H1 (cell line): ENCODE data around the gene PRAMEF9. TPM values are rescaled to one million over a fixed set of nuclear protein-coding genes. Genes with fewer than 3 reads are reported as not detected.
"Not testable (repeated sequence)": the region's sequence is repeated elsewhere in the genome, so short reads cannot be mapped to it uniquely, and the experiment has no call there.

ENCODE experiments used
- CTCF ChIA-PET: fragments of 300-600 bp; sonication (Branson Sonifier 250); formaldehyde crosslinking; loops from one replicate; lab custom pipeline; 2021; ENCODE audit not compliant: partially characterized antibody; lab: Charles Lee
- POLR2A ChIA-PET: fragments of 300-600 bp; sonication (Branson Sonifier 250); formaldehyde crosslinking; loops from one replicate; lab custom pipeline; 2021; ENCODE audit warnings: inconsistent platforms; ENCODE audit not compliant: partially characterized antibody; lab: Charles Lee
- DNase-seq, 2 experiments: peaks; one replicate each; pipeline versions ENCODE4 v3.0.0 to v3.0.0-alpha.2; 2010 to 2022; ENCODE audit warnings: low spot score in 2 of 2, low read depth in 1 of 2, mixed read lengths in 1 of 2
- FAIRE-seq: peaks from 2 replicates; lab custom pipeline; 2011; peaks lifted over from hg19 to GRCh38; lab: Jason Lieb, UNC
- H2AFZ ChIP-seq: 2 replicates; pipeline ENCODE4 v1.8.1; 2012; ENCODE audit warnings: low read length, inconsistent platforms
- H2AK5ac ChIP-seq: 2 replicates; pipeline ENCODE4 v1.6.1; 2013; ENCODE audit warnings: low read depth, low read length
- H2BK120ac ChIP-seq: replicated peaks from 2 replicates; pipeline ENCODE3; 2013; ENCODE audit warnings: low read depth, low read length, inconsistent platforms
- H2BK12ac ChIP-seq: 2 replicates; pipeline ENCODE4 v1.6.1; 2013; ENCODE audit warnings: low read depth, low read length
- H2BK15ac ChIP-seq: 2 replicates; pipeline ENCODE4 v1.6.1; 2013; ENCODE audit warnings: low read length
- H2BK20ac ChIP-seq: 2 replicates; pipeline ENCODE4 v1.6.1; 2013; ENCODE audit warnings: low read length
- H2BK5ac ChIP-seq: 2 replicates; pipeline ENCODE4 v1.6.1; 2013; ENCODE audit warnings: low read depth, low read length
- H3K14ac ChIP-seq: 2 replicates; pipeline ENCODE4 v1.6.1; 2013; ENCODE audit warnings: inconsistent platforms; ENCODE audit not compliant: insufficient read length
- H3K18ac ChIP-seq: 2 replicates; pipeline ENCODE4 v1.6.1; 2013; ENCODE audit warnings: low read length; ENCODE audit errors: extremely low read depth
- H3K23ac ChIP-seq: 2 replicates; pipeline ENCODE4 v1.6.1; 2013; ENCODE audit warnings: inconsistent platforms; ENCODE audit not compliant: insufficient read length
- H3K23me2 ChIP-seq: 2 replicates; pipeline ENCODE4 v1.6.1; 2013; ENCODE audit warnings: low read depth, low read length
- H3K27ac ChIP-seq: 2 replicates; pipeline ENCODE4 v1.6.1; 2011; ENCODE audit warnings: low read depth, low read length, inconsistent platforms
- H3K27me3 ChIP-seq, 4 experiments: replicated peaks in 1 of 4; 1 replicate in 1 of 4; 2 replicates in 3 of 4; pipeline versions ENCODE4 v1.6.1 to v1.8.1; 2011 to 2013; ENCODE audit warnings: low read length in 3 of 4, mild to moderate bottlenecking in 3 of 4, inconsistent platforms in 2 of 4, mixed read lengths in 2 of 4, moderate library complexity in 1 of 4; ENCODE audit not compliant: control insufficient read depth in 3 of 4, insufficient read depth in 3 of 4; ENCODE audit errors: extremely low read depth in 1 of 4
- H3K36me3 ChIP-seq, 4 experiments: 2 replicates each; pipeline versions ENCODE4 v1.6.1 to v1.8.1; 2011 to 2013; ENCODE audit warnings: mild to moderate bottlenecking in 4 of 4, low read length in 3 of 4, moderate library complexity in 2 of 4, control low read depth in 1 of 4, inconsistent platforms in 1 of 4; ENCODE audit not compliant: insufficient read depth in 4 of 4, control insufficient read depth in 2 of 4
- H3K4ac ChIP-seq: replicated peaks from 2 replicates; pipeline ENCODE3; 2013; ENCODE audit warnings: low read length, low read depth, mixed read lengths, inconsistent platforms; ENCODE audit not compliant: insufficient read length
- H3K4me1 ChIP-seq, 4 experiments: replicated peaks in 1 of 4; 1 replicate in 1 of 4; 2 replicates in 3 of 4; pipeline versions ENCODE4 v1.6.1 to v1.8.1; 2011 to 2013; ENCODE audit warnings: low read length in 3 of 4, inconsistent platforms in 2 of 4, mixed read lengths in 1 of 4; ENCODE audit not compliant: insufficient read depth in 4 of 4, control insufficient read depth in 3 of 4
- H3K4me2 ChIP-seq, 2 experiments: 2 replicates each; pipeline versions ENCODE4 v1.6.1 to v1.8.1; 2011 to 2013; ENCODE audit warnings: low read depth in 2 of 2, low read length in 2 of 2, control low read depth in 1 of 2, inconsistent platforms in 1 of 2, mild to moderate bottlenecking in 1 of 2; ENCODE audit not compliant: insufficient read depth in 1 of 2
- H3K4me3 ChIP-seq, 4 experiments: fragments of 200-600, 300-600 bp in 1 of 4; sonication (generic), shearing (Covaris generic), sonication (Bioruptor Twin) in 1 of 4; 2 replicates each; pipeline versions ENCODE4 v1.5.1 to v1.8.1; 2011 to 2016; ENCODE audit warnings: low read length in 4 of 4, low read depth in 3 of 4, control low read depth in 2 of 4, inconsistent platforms in 2 of 4, mild to moderate bottlenecking in 2 of 4, mixed read lengths in 1 of 4, moderate library complexity in 1 of 4; ENCODE audit not compliant: insufficient read depth in 2 of 4; ENCODE audit errors: extremely low read depth in 1 of 4
- H3K56ac ChIP-seq: replicated peaks from 2 replicates; pipeline ENCODE3; 2013; ENCODE audit warnings: low read depth, mild to moderate bottlenecking, mixed read lengths, low read length, inconsistent platforms; ENCODE audit not compliant: insufficient read length
- H3K79me1 ChIP-seq: 2 replicates; pipeline ENCODE4 v1.6.1; 2013; ENCODE audit warnings: low read depth, low read length, control low read depth
- H3K79me2 ChIP-seq, 2 experiments: 2 replicates each; pipeline versions ENCODE4 v1.6.1 to v1.8.1; 2012 to 2013; ENCODE audit warnings: low read length in 2 of 2, mild to moderate bottlenecking in 2 of 2, inconsistent platforms in 1 of 2; ENCODE audit not compliant: insufficient read depth in 2 of 2, control insufficient read depth in 1 of 2
- H3K9ac ChIP-seq, 4 experiments: replicated peaks in 1 of 4; 1 replicate in 1 of 4; 2 replicates in 3 of 4; pipeline versions ENCODE4 v1.6.1 to v1.8.1; 2011 to 2013; ENCODE audit warnings: low read depth in 3 of 4, low read length in 3 of 4, control low read depth in 2 of 4, mild to moderate bottlenecking in 2 of 4, moderate library complexity in 2 of 4, inconsistent platforms in 1 of 4; ENCODE audit errors: extremely low read depth in 1 of 4
- H3K9me3 ChIP-seq, 2 experiments: 2 replicates each; pipeline versions ENCODE4 v1.6.1 to v1.8.1; 2012 to 2013; ENCODE audit warnings: mild to moderate bottlenecking in 2 of 2, moderate library complexity in 2 of 2, control low read depth in 1 of 2, inconsistent platforms in 1 of 2, low read depth in 1 of 2, low read length in 1 of 2, mixed read lengths in 1 of 2; ENCODE audit not compliant: insufficient read depth in 2 of 2
- H4K20me1 ChIP-seq, 2 experiments: replicated peaks in 1 of 2; 2 replicates each; pipeline versions ENCODE3 to v1.8.1; 2011 to 2013; ENCODE audit warnings: inconsistent platforms in 2 of 2, low read length in 2 of 2, mild to moderate bottlenecking in 1 of 2; ENCODE audit not compliant: insufficient read depth in 2 of 2, control insufficient read depth in 1 of 2
- H4K5ac ChIP-seq: 2 replicates; pipeline ENCODE4 v1.6.1; 2013; ENCODE audit warnings: low read length, low read depth, mixed read lengths, inconsistent platforms; ENCODE audit not compliant: insufficient read length
- H4K8ac ChIP-seq: 2 replicates; pipeline ENCODE4 v1.8.0; 2013; ENCODE audit warnings: mild to moderate bottlenecking, moderate library complexity, low read length, inconsistent platforms; ENCODE audit not compliant: insufficient read depth; ENCODE audit errors: extremely low read depth
- H4K91ac ChIP-seq: replicated peaks from 2 replicates; pipeline ENCODE3; 2013; ENCODE audit warnings: low read length, mixed read lengths, inconsistent platforms; ENCODE audit not compliant: insufficient read length
- WGBS, 2 experiments: shearing (Covaris generic) in 1 of 2; methylation state at CpG; one replicate each; pipeline versions ENCODE4 v1.1.6 to v1.1.7; 2013 to 2015; ENCODE audit warnings: low lambda C conversion rate in 2 of 2, mixed read lengths in 2 of 2, inconsistent platforms in 1 of 2, low coverage in 1 of 2, missing lambda C conversion rate in 1 of 2; ENCODE audit not compliant: insufficient replicate concordance in 2 of 2, insufficient coverage in 1 of 2, insufficient read length in 1 of 2; ENCODE audit errors: extremely low coverage in 1 of 2, missing lambda C conversion rate in 1 of 2; 5-methylcytosine and 5-hydroxymethylcytosine counted together
- polyA plus RNA-seq, 7 experiments: library from polyadenylated mRNA; depleted of rRNA in 3 of 7; stranded (reverse) in 5 of 7; unstranded in 2 of 7; fragments of >200 nt in 5 of 7; fragments of 200-250 nt in 2 of 7; gene quantifications; 1 replicate in 5 of 7; 2 replicates in 1 of 7; 4 replicates in 1 of 7; pipeline versions ENCODE4 v1.2.1 to v1.2.3, GENCODE V29; 2011 to 2013; ENCODE audit warnings: missing spikeins in 2 of 7, mixed read lengths in 2 of 7
- total RNA-seq: library from RNA; stranded (reverse); fragmentation: NEBNext Ultra II Directional; extraction: Animal tissue kit (Norgen Biotek cat#: 25700); gene quantifications from 2 replicates; pipeline ENCODE4 v1.2.1, GENCODE V29; 2021

PRAMEF9 gene
- total and polyA plus RNA-seq, 2 of the 8 experiments (the other 6 are each of a cell fraction or from before 2014, with no cell fraction given): not detected

- H3K23me2 ChIP-seq, POLR2A ChIA-PET, H2BK15ac ChIP-seq, H3K36me3 ChIP-seq, H2AK5ac ChIP-seq, H3K23ac ChIP-seq, H3K18ac ChIP-seq, H3K27me3 ChIP-seq, H2AFZ ChIP-seq, H3K4ac ChIP-seq, H2BK5ac ChIP-seq, H2BK12ac ChIP-seq, H3K4me3 ChIP-seq, H2BK120ac ChIP-seq, H3K56ac ChIP-seq, H3K4me1 ChIP-seq, CTCF ChIA-PET, H3K27ac ChIP-seq, H3K9ac ChIP-seq, H3K79me1 ChIP-seq, H3K9me3 ChIP-seq, H4K91ac ChIP-seq, H4K8ac ChIP-seq, H4K20me1 ChIP-seq, H2BK20ac ChIP-seq, FAIRE-seq, H3K4me2 ChIP-seq, H4K5ac ChIP-seq, H3K14ac ChIP-seq, DNase-seq, H3K79me2 ChIP-seq: not testable (repeated sequence)
- WGBS, 2 experiments: no CpG with 5 or more reads among the region's 8 CpGs
Measured at GRCh38 chr1:13165531-13165930, 6.1 kb upstream of the PRAMEF9 start, which contains the start of gene HNRNPCL4. Gene HNRNPCL4 (minus strand): TSS chr1:13165631. CDS start chr1:13165467, 164 bp downstream.

DNA sequence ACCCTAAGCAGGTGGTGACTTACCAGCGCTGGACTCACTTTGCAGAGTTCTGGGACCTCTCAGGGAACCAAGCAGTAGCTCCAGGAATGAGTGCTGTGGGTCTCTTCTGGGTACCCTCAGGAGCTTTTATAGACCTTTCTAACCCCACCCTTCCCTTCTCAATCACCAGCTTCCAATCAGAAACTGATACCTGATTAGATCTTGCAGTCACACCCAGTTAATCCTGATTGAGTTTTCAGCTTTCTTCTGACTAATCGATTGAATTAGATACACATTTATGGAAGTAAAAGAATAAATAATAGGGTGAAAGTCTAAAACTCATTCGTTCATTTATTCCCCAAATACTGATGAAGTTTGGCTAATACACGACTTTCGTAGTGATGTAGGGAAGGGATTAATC, 29.7 kb downstream of the PRAMEF9 start, which contains the start of gene PRAMEF13:
Gene PRAMEF13, minus strand, starts transcription at position 101 of the 400 bp plus-strand sequence. CDS start 1,820 bp downstream, outside the sequence.
- H3K23me2 ChIP-seq, H2BK120ac ChIP-seq, POLR2A ChIA-PET, H4K5ac ChIP-seq, H3K14ac ChIP-seq, H3K23ac ChIP-seq, H3K79me1 ChIP-seq, H3K56ac ChIP-seq, H3K27ac ChIP-seq, H2AK5ac ChIP-seq, H3K9ac ChIP-seq, H4K8ac ChIP-seq, H2BK12ac ChIP-seq, H3K4ac ChIP-seq, H3K18ac ChIP-seq, CTCF ChIA-PET, H3K79me2 ChIP-seq, H2BK15ac ChIP-seq, H2BK20ac ChIP-seq, H3K4me2 ChIP-seq, H2AFZ ChIP-seq, DNase-seq, FAIRE-seq, H3K27me3 ChIP-seq, H3K9me3 ChIP-seq, H2BK5ac ChIP-seq, H3K36me3 ChIP-seq, H4K20me1 ChIP-seq, H3K4me1 ChIP-seq, H3K4me3 ChIP-seq, H4K91ac ChIP-seq: not testable (repeated sequence)
- no CpG with 5 or more reads among the region's 5 CpGs for WGBS, 2 experiments
